ENCODE data around the gene PPP1R14C. TPM values are rescaled to one million over a fixed set of nuclear protein-coding genes. Genes with fewer than 3 reads are reported as not detected.

PPP1R14C gene
- total and polyA plus RNA-seq, 2 donors: 0.08 to 0.42 TPM

DNA sequence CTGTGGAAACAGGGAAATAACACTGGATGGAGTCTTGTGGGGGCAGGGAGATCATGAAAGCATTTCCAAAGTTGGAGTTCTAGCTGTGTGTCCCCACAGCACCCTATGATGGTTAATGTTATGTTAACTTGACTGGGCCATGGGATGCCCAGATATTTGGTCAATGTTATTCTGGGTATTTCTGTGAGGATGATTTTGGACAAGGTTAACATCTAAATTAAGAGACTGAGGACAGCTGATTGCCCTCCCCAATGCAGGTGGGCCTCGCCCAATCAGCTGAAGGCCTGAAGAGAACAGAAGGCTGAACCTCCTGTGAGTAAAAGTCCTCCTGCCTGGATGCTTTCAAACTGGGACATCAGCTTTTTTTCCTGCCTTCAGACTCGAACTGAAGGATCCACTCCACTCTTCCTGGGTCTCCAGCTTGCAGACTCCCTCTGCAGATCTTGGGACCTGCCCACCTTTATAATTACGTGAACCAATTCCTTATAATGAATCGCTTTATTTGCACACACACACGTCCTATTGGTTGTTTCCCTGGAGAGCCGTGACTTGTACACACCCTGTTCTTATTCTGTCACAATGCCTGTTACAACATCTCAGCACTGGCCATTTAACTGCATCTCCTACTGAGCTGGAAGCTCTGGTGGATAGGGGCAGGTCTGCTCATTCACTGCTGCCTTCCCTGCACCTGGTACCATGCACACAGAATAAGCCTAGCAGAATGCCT, 126.4 kb downstream of the PPP1R14C start:
- 90% methylated on average over 6 of the region's 6 CpGs for WGBS

GRCh38 chr6:150269857-150270223, 127.0 kb downstream of the PPP1R14C start:
- H3K4me1 ChIP-seq (ENCODE audit: insufficient read depth): peaks cover 2% of the 10 kb centered on the region
- no peak for DNase-seq (ENCODE audit: extremely low spot score)
- no peak overlapping the region for H3K4me3 ChIP-seq (ENCODE audit: low read depth, low read length)
- no peak overlapping the region for H3K27ac ChIP-seq (ENCODE audit: low read depth)
- H3K36me3 ChIP-seq (ENCODE audit: insufficient read depth): no peaks in the 10 kb centered on the region
- 65% methylated on average over 4 of the region's 4 CpGs for WGBS

More for the DNA sequence above, 126.4 kb downstream of the PPP1R14C start:
- H3K36me3 ChIP-seq (ENCODE audit: insufficient read depth): no peaks in the 10 kb centered on the region
- no peak overlapping the region for H3K27ac ChIP-seq (ENCODE audit: low read depth)
- H3K4me3 ChIP-seq (ENCODE audit: low read depth, low read length): no peak overlapping the region
- no peak for DNase-seq (ENCODE audit: extremely low spot score)
- peaks cover 2% of the 10 kb centered on the region for H3K4me1 ChIP-seq (ENCODE audit: insufficient read depth)

DNA sequence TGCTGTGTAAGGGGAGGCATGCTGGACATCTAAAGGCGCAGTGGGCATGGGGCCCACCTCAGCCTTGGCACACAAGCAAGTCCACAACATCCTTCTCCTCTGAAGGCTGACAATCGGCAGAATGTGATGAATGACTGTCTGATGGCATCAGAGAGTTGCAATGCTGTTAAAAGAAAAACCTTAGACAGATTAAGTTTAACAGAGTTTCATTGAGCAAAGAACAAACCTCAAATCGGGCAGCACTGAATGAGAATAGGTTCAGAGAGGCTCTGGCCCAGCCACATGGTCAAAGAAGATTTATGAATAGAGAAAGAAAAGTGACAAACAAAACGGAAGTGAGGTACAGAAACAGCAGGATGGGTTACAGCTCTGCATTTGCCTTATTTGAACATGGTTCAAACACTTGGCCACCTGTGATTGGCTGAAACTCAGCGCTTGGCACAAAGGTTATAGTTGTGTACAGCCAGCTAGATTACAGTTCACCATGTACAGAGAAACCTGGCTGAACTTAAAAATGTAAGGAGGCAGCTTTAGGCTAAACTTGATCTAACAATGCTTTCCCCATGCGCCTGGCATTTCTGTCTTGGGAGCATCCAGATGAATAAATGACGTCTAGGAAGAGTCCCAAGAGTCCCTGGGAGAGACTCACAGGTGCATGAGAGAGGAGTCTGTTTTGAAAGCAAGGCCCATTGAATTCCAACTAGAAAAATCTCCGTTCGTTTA, 127.6 kb downstream of the PPP1R14C start:
- 86% methylated on average over 9 of the region's 9 CpGs for WGBS
- H3K4me3 ChIP-seq (ENCODE audit: low read depth, low read length): no peak overlapping the region
- no peak for DNase-seq (ENCODE audit: extremely low spot score)
- H3K4me1 ChIP-seq (ENCODE audit: insufficient read depth): peaks cover 2% of the 10 kb centered on the region
- no peak overlapping the region for H3K27ac ChIP-seq (ENCODE audit: low read depth)
- no peaks in the 10 kb centered on the region for H3K36me3 ChIP-seq (ENCODE audit: insufficient read depth)

GRCh38 chr6:150271172-150271500, 128.3 kb downstream of the PPP1R14C start:
- 97% methylated on average over 1 of the region's 1 CpG for WGBS
- DNase-seq (ENCODE audit: extremely low spot score): no peak
- Histone ChIP-seq H3K4me1 (ENCODE audit: insufficient read depth) (peaks cover 2% of the 10 kb centered on the region), H3K27ac (ENCODE audit: low read depth) (no peak overlapping the region), H3K36me3 (ENCODE audit: insufficient read depth) (no peaks in the 10 kb centered on the region), H3K4me3 (ENCODE audit: low read depth, low read length) (no peak overlapping the region)

- Histone ChIP-seq H3K4me1 (ENCODE audit: insufficient read depth) (peaks cover 2% of the 10 kb centered on the region), H3K36me3 (ENCODE audit: insufficient read depth) (no peaks in the 10 kb centered on the region), H3K27ac (ENCODE audit: low read depth) (no peak overlapping the region), H3K4me3 (ENCODE audit: low read depth, low read length) (no peak overlapping the region)
- DNase-seq (ENCODE audit: extremely low spot score): no peak
- WGBS: 80% methylated on average over 6 of the region's 6 CpGs
Observed at GRCh38 chr6:150271501-150272263, 128.8 kb downstream of the PPP1R14C start.

- no peak for DNase-seq (ENCODE audit: extremely low spot score)
- WGBS: 60% methylated on average over 7 of the region's 7 CpGs
Observed at GRCh38 chr6:150272264-150272975, 129.6 kb downstream of the PPP1R14C start.

DNA sequence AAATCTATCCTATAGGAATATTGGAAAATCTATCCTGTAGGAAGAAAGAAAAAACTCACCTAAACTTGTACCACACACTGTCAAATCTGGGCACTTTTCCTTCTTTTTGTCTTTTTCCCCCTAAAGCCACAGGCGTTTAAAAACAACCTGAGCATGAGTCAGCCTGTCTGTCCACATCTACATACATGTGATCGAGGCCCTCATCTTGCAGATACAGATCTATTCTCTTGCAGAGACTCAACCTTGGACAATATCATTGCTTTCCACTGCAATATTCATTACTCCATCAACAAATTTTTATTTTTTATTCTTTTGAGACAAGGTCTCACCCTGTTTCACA, 130.1 kb downstream of the PPP1R14C start:
- DNase-seq (ENCODE audit: extremely low spot score): no peak
- WGBS: 79% methylated on average over 2 of the region's 2 CpGs
- H3K4me3 ChIP-seq (ENCODE audit: low read depth, low read length): no peak overlapping the region
- no peak overlapping the region for H3K27ac ChIP-seq (ENCODE audit: low read depth)
- peaks cover 2% of the 10 kb centered on the region for H3K4me1 ChIP-seq (ENCODE audit: insufficient read depth)
- no peaks in the 10 kb centered on the region for H3K36me3 ChIP-seq (ENCODE audit: insufficient read depth)

More at GRCh38 chr6:150272264-150272975, 129.6 kb downstream of the PPP1R14C start:
- Histone ChIP-seq H3K36me3 (ENCODE audit: insufficient read depth) (no peaks in the 10 kb centered on the region), H3K27ac (ENCODE audit: low read depth) (no peak overlapping the region), H3K4me3 (ENCODE audit: low read depth, low read length) (no peak overlapping the region), H3K4me1 (ENCODE audit: insufficient read depth) (peaks cover 2% of the 10 kb centered on the region)

GRCh38 chr6:150273457-150274309, 130.8 kb downstream of the PPP1R14C start:
- Histone ChIP-seq H3K36me3 (ENCODE audit: insufficient read depth) (no peaks in the 10 kb centered on the region), H3K4me1 (ENCODE audit: insufficient read depth) (peaks cover 2% of the 10 kb centered on the region), H3K27ac (ENCODE audit: low read depth) (no peak overlapping the region), H3K4me3 (ENCODE audit: low read depth, low read length) (no peak overlapping the region)
- WGBS: 88% methylated on average over 15 of the region's 15 CpGs
- DNase-seq (ENCODE audit: extremely low spot score): no peak

- WGBS: 80% methylated on average over 6 of the region's 6 CpGs
- Histone ChIP-seq H3K4me3 (ENCODE audit: low read depth, low read length) (no peak overlapping the region), H3K27ac (ENCODE audit: low read depth) (no peak overlapping the region), H3K36me3 (ENCODE audit: insufficient read depth) (no peaks in the 10 kb centered on the region), H3K4me1 (ENCODE audit: insufficient read depth) (peaks cover 2% of the 10 kb centered on the region)
- no peak for DNase-seq (ENCODE audit: extremely low spot score)
Observed at GRCh38 chr6:150275489-150275888, 132.6 kb downstream of the PPP1R14C start.

GRCh38 chr6:150276168-150276936, 133.5 kb downstream of the PPP1R14C start:
- no peak for DNase-seq (ENCODE audit: extremely low spot score)
- 74% methylated on average over 8 of the region's 8 CpGs for WGBS
- H3K4me1 ChIP-seq (ENCODE audit: insufficient read depth): peaks cover 2% of the 10 kb centered on the region
- no peak overlapping the region for H3K27ac ChIP-seq (ENCODE audit: low read depth)
- H3K4me3 ChIP-seq (ENCODE audit: low read depth, low read length): no peak overlapping the region
- H3K36me3 ChIP-seq (ENCODE audit: insufficient read depth): no peaks in the 10 kb centered on the region

DNA sequence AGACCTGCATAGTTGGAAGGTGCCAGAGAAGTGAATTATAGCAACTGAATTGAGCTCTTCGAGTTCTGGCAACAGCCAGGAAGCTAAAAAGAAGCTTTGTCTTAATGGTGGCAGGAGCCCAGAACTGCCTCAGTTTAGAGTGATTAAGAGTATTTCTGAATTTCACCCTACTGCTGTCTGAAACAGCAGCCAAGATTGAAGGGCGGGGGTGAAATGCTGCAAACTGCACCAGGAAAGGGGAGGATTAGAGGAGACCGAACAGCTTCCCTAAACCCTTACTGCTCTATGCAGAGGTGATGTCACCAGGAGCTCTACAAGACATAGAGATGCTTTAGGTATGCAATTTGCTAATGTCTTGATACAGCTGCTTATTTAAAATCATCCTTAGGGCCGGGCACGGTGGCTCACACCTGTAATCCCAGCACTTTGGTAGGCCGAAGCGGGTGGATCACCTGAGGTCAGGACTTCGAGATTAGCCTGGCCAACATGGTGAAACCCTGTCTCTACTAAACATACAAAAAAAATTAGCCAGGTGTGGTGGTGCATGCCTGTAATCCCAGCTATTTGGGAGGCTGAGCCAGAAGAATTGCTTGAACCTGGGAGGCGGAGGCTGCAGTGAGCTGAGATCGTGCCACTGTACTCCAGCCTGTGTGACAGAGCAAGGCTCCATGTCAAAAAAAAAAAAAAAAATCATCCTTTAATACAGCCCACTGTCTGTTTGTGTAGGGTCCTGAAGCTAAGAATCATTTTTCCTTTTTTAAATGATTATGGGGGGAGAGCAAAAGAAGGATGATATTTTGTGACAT, 134.3 kb downstream of the PPP1R14C start:
- Histone ChIP-seq H3K4me1 (ENCODE audit: insufficient read depth) (peaks cover under 1% of the 10 kb centered on the region), H3K36me3 (ENCODE audit: insufficient read depth) (no peaks in the 10 kb centered on the region), H3K4me3 (ENCODE audit: low read depth, low read length) (no peak overlapping the region), H3K27ac (ENCODE audit: low read depth) (no peak overlapping the region)
- 80% methylated on average over 10 of the region's 10 CpGs for WGBS
- no peak for DNase-seq (ENCODE audit: extremely low spot score)

GRCh38 chr6:150279533-150279932, 136.7 kb downstream of the PPP1R14C start:
- no peak for DNase-seq (ENCODE audit: extremely low spot score)
- Histone ChIP-seq H3K4me1 (ENCODE audit: insufficient read depth) (no peaks in the 10 kb centered on the region), H3K36me3 (ENCODE audit: insufficient read depth) (no peaks in the 10 kb centered on the region), H3K4me3 (ENCODE audit: low read depth, low read length) (no peak overlapping the region), H3K27ac (ENCODE audit: low read depth) (no peak overlapping the region)
- 73% methylated on average over 1 of the region's 1 CpG for WGBS
